Activated CD4-positive, alpha-beta T cell treated with anti-CD3 and anti-CD28 coated beads, Interleukin-2, Interleukin-4, amounts not matched to agents 100 ng/mL and 50 ng/mL, durations not matched to agents 16 hours and 8 hours (primary cell): Measurements from ENCODE around the gene INSIG1.

Experiments used
- DNase-seq: peaks from one replicate; pipeline ENCODE4 v3.0.0-alpha.2; 2020; ENCODE audit warnings: low spot score

INSIG1 gene

DNA sequence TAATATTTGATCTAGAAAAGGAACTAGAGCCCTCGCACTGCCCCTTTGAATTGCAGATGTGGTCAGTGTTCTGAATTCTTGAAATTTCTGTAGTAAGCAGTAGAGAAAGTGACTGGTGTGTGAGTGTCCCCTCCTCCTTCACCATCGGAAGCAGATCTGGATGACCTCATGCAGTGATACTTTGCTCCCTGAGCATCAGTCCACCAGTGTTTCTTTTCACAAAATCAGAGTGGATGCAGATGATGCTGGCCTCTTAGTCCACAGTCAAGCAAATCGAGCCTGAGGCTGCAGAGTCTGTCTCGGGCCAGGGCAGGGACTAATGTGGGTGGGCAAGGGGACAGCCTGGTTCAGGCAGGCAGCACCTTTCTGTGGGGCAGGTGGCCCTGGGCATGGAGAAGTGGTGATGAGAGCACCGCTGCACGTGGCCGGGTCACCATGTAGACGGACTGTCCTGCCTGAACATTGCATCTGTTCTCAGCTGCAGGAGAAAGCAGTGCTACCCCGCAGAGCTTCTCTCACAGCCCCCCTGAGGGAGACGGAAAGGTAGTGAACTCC is 5.4 kb downstream of the INSIG1 start:
- DNase-seq: no peak

GRCh38 chr7:155303897-155304296 is 6.2 kb downstream of the INSIG1 start:
- DNase-seq: no peak

DNA sequence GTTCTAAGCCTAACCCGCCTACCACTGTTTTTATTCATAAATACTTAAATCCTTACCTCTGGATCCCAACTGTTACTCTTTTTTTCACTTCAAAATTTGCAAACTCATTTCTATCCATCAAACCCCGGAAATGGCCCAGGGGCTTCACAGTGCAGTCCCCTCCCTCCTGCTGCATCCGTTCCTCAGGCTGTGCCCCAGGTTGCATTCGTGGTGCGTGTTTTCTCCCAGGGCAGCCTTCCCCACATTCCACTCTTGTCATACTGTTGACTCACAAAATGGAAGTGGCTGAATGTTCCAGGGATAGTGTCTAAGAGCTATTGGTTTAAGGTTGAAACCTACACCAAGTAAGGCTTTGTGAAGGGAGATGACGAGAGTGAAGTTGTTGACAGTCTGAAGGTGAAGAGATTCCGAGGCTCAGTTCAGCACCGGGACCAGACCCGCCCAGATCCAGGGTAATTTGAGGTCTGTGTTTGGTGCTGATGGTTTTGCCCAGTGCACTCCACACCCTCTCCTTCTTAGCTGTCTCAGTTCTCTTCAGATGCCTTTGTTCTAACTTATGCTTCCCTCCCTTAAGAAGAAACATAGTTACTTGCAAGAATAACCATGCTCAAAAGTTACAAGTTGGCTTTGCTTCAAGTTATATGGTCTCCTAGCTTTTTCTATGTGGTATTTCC is 7.7 kb downstream of the INSIG1 start:
- no peak for DNase-seq

GRCh38 chr7:155306673-155307470 is 9.2 kb downstream of the INSIG1 start:
- DNase-seq: no peak

DNA sequence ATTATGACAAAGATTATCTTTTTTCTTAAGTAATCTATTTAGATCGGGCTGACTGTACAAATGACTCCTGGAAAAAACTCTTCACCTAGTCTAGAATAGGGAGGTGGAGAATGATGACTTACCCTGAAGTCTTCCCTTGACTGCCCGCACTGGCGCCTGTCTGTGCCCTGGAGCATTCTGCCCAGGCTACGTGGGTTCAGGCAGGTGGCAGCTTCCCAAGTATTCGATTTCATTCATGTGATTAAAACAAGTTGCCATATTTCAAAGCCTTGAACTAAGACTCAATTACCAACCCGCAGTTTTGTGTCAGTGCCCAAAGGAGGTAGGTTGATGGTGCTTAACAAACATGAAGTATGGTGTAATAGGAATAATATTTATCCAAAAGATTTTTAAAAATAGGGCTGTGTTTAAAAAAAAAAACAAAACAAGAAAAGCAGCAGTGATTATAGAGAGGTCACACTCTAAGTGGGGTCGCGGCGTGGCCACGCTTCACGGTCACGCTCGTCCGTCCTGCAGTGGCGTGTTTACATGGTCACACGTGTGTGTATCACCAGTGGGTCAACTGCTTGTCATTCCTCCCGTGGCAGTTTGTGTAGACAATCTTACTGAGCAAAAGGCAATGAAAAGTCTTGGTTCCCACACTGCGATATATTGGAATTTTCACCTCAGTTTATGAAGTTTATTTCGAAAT is 10.8 kb downstream of the INSIG1 start:
- DNase-seq: no peak

- no peak for DNase-seq
Measured at GRCh38 chr7:155309021-155309338, 11.3 kb downstream of the INSIG1 start.

DNA sequence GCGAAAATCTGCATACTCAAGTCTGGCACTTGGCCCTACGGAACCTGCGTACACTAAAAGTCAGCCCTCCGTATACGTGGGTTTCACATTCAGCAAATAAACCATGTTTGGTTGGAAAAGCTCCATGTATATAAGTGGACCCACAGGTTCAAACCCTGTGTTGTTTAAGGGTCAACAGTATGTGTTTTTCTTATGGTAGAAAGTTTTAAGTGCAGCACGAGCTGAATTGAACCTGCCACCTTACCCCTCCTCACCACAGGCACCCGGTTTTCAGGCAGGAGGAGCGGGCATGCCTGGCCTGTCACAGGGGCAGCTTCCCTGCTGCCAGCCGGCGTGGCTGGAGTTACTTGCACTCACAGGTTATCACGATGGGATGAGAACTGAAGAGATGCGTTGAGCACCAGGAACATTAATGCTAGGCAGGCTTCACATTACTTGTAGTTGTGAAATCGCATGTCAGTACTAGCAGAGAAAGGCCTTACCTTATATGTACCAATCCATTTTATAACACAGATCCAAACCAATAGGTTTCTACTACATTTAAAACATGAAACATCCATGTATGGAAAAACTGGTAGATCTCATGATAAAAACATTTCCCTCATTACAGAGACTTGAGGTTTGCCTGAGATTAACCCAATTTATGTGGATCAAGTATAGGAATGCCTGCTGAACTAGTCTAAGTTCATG is 12.9 kb downstream of the INSIG1 start:
- DNase-seq: no peak

GRCh38 chr7:155311826-155312537 is 14.3 kb downstream of the INSIG1 start:
- DNase-seq: no peak

DNA sequence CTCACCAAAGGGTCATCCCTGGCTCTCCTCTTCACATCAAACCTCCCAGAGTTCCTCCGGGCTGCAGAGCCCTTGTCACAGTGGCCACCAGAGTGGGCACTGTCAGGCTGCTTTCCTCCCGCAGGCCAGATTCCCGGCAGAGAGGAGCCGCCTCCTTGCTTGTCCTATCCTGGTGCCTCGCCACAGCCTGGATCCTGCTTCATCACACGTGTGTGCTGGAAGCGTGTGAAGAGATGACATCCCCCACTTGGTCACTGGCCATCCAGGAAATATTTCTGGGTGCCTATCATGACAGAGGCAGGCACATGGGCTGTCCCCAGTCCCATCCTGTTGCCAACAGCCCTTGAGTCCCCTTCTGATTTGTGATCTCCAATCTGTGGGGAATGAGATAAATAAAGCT is 15.0 kb downstream of the INSIG1 start:
- no peak for DNase-seq

DNA sequence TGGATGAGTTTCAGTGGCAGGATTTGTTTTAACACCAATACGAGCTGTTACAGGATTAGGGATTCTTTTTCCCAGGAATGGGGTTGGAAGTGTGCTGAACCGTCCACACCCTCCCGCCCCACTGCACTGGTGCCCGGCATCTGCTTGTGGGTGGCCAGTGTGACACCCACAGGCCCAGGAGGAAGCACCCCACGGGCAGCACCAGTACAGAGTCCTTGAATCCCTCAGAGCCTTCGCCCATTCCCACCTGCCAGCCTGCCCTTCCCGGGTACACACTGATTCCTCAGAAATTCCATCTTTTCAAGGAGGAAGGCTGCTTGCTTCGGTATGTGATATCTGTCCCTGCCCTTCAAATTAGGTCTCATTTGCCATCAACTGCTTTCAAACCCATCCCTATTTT is 15.4 kb downstream of the INSIG1 start:
- no peak for DNase-seq

DNA sequence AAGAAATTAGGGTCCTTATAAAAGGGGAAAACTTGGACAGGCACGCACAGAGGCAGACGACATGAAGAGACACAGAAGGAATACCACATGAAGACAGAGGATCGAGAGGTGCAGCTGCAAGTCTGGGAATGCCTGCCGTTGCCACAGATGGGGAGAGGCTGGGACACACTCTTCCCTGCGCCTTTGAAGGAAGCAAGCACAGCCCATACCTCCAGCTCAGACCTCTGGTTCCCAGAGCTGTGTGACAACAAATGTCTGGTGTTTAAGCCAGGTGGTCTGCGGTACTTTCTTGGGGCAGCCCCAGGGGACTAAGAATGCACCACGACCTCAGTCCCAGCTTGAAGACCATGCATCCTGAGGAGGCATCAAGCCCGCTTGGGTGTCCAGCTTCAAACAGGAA is 18.3 kb downstream of the INSIG1 start:
- no peak for DNase-seq

DNA sequence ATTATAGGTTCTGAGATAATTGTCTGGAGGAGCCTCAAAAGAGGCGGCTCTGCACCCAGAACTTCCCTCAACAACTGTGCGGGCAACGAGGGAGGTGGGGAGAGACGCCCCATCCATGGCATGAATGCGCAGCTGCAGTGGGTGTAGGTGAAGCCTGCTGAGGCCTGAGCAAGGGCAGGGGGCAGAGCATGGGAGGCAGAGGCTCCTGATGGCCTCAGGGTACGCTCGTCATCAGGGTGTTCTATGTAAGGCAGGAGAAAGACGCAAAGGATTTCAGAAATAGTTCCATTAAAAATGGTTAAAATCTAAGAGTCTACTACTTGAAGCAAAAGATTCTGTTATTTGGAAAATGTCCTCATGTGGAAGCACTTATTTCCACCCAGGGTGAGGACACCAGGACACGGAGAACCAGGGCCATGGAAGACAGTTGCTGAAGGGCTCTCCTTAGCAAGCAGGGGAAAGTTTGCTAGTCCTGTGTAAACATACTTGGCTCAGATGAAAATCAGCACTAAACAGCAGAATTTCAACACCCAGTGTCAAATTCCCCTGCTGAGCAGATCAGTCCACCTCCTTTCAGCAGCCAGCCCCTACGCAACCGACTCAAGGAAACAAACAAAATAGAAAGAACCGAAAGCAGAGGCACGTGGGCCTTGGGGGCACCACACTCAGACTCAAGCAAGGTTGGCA is 18.9 kb downstream of the INSIG1 start:
- DNase-seq: no peak

DNA sequence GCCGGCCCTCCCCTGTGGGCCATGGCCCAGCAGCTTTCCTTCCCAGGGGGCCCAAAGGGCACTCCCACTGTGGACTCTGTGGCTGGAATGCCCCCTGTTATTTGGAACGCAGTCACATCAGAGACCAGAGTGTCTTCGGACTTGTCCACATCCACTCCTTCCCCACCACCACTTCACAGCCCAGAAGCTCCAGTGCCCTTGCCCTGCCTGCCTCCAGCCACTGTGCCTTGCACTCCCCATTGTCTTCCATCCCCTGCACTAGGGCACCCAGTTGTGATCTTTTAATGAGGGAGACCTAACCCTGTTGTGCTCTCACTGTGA is 19.4 kb downstream of the INSIG1 start:
- no peak for DNase-seq

- no peak for DNase-seq
Measured at GRCh38 chr7:155318245-155318644, 20.6 kb downstream of the INSIG1 start.

DNA sequence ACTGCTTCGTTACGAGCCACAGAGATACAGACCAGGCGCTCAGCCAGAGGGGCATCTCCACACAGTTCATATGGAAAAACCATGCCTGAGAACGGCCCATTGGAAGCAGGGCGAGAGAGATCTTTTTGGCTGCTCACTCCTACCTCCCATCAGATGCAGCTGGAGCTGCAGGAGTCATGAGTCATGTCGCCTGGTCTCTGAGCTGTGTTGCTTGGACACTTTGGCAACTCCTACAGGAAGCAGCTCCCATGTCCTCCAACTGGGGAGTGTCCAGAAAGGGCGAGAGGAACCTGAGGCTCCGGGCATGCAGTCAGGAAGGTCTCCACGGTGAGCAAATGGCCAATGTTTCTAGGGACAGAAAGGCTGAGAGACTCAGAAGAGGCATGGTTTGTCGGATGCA is 24.9 kb downstream of the INSIG1 start:
- DNase-seq: no peak

- no peak for DNase-seq
Measured at GRCh38 chr7:155323001-155323638, 25.4 kb downstream of the INSIG1 start.

GRCh38 chr7:155324012-155324917 is 26.6 kb downstream of the INSIG1 start:
- DNase-seq: no peak

DNA sequence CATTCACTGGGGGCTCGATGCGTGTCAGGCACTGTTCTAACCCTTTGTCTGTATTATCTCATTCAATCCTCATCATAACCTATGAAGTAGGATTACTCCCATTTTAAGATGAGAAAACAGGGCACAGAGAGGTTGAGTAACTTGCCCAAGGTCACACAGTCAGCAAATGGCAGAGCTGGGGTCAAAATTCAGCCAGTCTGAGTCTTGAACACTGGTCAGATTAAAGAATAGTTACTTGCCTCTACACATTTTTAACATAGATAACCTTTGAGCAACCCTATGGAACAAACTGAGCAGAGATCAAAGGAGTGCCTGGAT is 27.2 kb downstream of the INSIG1 start:
- DNase-seq: no peak

DNA sequence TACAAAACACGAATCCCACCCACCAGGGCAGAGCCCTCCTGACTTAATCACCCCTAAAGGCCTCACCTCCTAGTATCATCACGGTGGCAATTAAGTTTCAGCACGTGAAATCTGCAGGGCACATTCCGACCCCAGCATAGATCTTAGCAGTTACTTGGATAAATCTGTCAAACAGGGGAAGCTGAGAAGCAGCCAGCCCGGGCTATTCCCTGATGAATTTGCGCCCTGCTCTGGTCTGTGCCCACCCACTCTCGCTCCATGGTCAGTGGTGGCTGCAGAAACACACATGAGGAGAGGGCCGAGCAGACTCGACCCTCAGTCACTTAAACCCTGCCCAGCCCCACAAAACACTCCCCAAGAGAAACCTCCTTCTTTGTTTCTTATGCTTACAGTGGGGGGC is 28.7 kb downstream of the INSIG1 start:
- no peak for DNase-seq
